GM18520 (cell line): ENCODE results near the gene SCG2.

Experiments
- ATAC-seq: cut with Tn5 transposase; IDR thresholded peaks from one replicate; pipeline ENCODE4 v1.9.1; 2021; ENCODE audit not compliant: unreplicated experiment

SCG2 gene

DNA sequence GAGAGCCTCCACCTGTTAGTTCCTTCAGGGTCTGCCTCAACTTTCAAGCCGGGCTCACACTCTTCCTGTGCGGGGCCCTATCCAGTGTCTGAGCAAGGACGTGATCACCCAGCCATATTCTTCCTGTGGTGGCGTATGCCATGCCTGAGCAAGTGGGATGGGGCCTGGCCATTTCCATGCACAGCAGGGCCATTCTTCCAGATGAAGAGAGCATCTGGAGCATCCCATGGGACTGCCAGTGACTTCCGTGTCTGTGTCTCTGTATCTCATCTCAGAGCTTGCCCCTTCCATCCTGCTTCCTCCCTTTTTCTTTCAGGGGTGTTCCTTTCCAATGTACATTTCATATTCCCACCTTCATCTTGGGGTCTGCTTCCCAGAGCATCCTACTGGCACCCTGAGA, 20.2 kb downstream of the SCG2 start:
- ATAC-seq = no peak

- ATAC-seq = no peak
Observed at GRCh38 chr2:223580951-223581350, 21.2 kb downstream of the SCG2 start.

GRCh38 chr2:223578846-223579245, 23.3 kb downstream of the SCG2 start:
- no peak for ATAC-seq

DNA sequence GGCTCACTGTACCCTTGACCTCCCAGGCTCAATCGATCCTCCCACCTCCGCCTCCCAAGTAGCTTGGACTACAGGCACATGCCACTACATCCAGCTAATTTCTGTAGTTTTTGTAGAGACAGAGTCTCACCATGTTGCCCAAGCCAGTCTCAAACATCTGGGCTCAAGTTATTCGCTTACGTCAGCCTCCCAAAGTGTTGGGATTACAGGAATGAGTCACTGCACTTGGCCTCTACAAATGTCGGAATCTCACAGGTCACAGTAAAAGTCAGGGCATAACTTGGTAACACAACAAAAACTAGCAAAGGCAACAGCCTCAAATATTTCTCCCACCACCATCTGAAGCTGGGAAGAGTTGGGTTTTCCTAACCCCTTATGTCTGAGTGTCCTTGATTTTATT, 25.3 kb downstream of the SCG2 start:
- no peak for ATAC-seq

DNA sequence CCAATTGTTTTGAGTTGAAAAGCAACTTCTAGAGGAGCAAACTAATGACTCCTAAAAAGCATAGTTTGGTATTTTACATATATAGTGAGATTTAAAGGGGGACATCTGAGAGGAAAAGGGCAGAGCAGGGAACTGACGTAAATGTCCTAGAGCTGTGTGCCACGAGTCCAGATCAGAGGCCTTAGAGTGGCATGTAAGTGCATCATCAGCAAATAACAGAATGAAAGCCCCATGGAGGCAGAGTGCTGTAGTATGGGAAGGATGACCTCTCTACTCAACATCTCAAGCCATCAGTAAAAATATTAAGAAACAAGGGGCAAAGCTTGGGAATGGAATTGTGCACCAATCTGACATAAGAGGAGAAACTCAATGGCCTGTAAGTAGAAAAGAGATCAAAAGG, 31.4 kb downstream of the SCG2 start:
- ATAC-seq = no peak

DNA sequence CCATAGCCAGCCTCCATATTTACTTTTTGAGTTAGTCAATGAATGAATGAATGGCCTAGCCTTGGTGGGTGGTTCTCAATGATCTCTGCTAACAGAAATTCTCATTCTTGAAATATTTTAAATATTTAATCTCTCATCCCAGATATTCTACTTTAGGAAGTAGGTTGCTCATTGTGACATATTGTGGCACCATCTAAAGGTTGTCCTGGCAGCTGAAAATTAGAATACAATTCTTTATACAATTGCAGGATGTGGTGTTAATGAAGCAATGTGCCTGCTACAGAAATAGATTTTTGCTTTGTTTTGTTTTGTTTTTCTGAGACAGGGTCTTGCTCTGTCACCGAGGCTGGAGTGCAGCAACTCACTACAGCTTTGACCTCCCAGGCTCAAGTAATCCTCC, 35.8 kb downstream of the SCG2 start:
- ATAC-seq = no peak

DNA sequence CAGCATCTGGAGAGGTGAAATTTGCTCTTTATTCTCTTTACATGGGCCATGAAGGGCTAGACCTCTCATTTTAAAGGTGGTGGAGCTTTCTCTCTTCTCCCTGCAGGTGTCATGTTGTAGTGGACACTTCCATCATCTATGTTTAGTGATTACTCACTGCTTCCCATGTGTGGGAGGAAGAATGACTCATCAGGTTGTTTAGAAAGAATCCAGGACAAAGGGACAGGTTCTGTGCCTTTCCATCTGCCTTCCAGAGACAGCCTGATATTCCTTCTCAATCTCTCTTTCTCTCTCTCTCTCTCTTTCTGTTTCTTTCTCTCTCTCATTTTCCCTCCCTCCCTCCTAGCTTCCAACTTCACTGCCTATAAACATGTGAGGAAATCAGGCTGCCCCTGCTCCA, 38.7 kb downstream of the SCG2 start:
- no peak for ATAC-seq

DNA sequence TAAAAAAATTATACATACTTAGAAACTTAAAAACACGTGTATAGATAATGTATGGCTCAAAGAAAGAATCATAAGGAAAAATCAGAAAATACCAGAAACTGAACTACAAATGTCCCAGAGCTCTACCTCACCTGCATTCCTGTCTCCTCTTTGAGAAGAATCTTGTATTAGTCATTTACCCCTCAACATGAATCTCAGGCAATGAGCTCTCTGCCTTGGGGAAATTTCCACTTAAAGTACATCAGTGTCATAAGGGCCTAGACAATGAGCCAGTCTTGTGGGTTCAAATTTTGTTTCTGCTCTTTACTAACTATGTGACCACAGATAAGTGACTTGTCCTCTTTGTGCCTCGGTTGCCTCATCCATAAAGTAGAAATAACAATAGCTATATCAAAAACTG, 40.1 kb downstream of the SCG2 start:
- no peak for ATAC-seq

DNA sequence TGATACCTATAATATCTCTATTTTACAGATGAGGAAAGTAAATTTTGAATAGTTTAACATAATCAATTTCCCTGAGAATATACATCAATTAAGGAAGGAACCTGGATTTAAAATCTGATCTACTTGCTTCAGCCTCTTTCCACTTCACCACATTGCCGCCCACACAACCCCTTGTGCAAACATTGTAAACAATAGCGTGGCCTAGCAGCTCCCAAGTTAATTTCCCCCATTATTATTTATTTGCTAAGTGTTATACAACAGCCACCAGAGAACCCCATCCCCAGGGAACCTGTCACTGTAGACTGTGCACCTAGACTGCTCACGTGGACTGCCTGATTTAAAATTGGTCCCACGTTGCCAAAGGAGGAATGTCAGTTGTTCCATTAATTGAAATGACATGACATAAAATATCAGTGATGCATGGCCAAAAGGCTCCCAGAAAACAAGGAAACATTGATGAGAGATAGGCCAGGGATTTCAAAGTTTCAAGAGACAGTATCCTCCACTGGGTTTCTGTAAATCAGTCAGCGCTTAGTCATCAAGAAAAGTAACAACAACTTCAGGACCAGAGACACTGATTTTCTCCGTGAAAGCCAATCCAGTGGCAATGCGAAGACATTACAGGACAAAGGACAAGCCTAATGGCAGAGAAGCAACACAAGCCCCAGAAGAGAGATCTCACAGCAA, 41.3 kb downstream of the SCG2 start:
- ATAC-seq = no peak

DNA sequence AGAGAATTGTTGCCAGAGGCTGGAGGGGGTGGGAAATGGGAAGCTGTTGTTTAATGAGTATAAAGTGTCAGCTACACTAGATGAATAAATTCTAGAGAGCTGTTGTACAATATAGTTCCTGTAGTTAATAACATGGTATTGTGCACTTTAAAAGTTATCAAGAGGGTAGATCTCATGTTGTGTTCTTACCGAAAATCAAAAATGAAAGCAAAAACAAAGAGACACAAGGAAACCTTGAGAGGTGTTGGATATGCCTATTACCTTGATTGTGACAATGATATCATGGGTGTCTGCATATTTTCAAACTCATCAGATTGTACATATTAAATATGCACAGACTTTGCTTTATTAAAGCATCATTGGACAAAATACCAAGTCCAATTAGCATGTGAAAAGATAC, 43.2 kb downstream of the SCG2 start:
- no peak for ATAC-seq

- ATAC-seq = no peak
Observed at GRCh38 chr2:223554923-223555322, 47.2 kb downstream of the SCG2 start.

DNA sequence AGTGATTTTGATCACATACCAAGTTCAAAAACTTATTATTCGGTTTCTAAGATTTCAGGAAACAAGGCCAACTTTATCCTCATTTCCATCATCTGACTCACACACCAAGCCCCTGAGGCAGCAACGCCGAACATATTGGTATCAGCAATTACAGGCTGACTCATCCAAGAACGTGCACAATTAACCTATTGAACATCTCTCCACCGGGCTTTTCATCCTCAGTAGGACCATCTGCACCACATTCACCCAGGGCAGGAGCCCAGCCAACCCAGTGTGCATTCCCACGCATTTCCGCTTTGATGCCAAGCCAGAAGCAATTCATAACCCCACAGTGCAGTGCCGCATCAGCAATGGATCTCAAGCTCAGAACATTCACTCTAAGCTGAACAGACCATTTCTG, 52.9 kb downstream of the SCG2 start:
- no peak for ATAC-seq

- ATAC-seq = no peak
Observed at GRCh38 chr2:223548194-223548593, 54.0 kb downstream of the SCG2 start.
